Measurements from ENCODE around the gene CD1E.
"Not testable (repeated sequence)": the region's sequence is repeated elsewhere in the genome, so short reads cannot be mapped to it uniquely, and the experiment has no call there.

CD1E gene

GRCh38 chr1:158353303-158354075 lies at the start of gene CD1E:
Gene CD1E (plus strand): TSS chr1:158353894. CDS start chr1:158353989, 95 bp downstream.
- DNase-seq (ENCODE audit: low read depth in 3 of 3), result no peak

GRCh38 chr1:158310623-158311022 lies 43.1 kb upstream of the CD1E start:
- no peak for DNase-seq (ENCODE audit: low read depth in 3 of 3)

- DNase-seq (ENCODE audit: low read depth in 3 of 3), result no peak
Observed at GRCh38 chr1:158311066-158311465, 42.6 kb upstream of the CD1E start.

- DNase-seq (ENCODE audit: low read depth in 3 of 3), result no peak
Observed at GRCh38 chr1:158323866-158324265, 29.8 kb upstream of the CD1E start.

GRCh38 chr1:158324395-158324794 lies 29.3 kb upstream of the CD1E start:
- no peak for DNase-seq (ENCODE audit: low read depth in 3 of 3)

- DNase-seq (ENCODE audit: low read depth in 3 of 3), result no peak
Observed at GRCh38 chr1:158327481-158327880, 26.2 kb upstream of the CD1E start.

- DNase-seq (ENCODE audit: low read depth in 3 of 3), result no peak
Observed at GRCh38 chr1:158328426-158328825, 25.3 kb upstream of the CD1E start.

- DNase-seq (ENCODE audit: low read depth in 3 of 3), result no peak
Observed at GRCh38 chr1:158329300-158329699, 24.4 kb upstream of the CD1E start.

GRCh38 chr1:158329733-158330132 lies 24.0 kb upstream of the CD1E start:
- no peak for DNase-seq (ENCODE audit: low read depth in 3 of 3)

GRCh38 chr1:158330391-158331105 lies 23.1 kb upstream of the CD1E start:
- DNase-seq (ENCODE audit: low read depth in 3 of 3), result no peak

- no peak for DNase-seq (ENCODE audit: low read depth in 3 of 3)
Observed at GRCh38 chr1:158331106-158331425, 22.6 kb upstream of the CD1E start.

GRCh38 chr1:158331481-158332150 lies 22.1 kb upstream of the CD1E start, which contains the start of gene CD1B:
Gene CD1B (minus strand): TSS chr1:158331531. CDS start chr1:158331423, 108 bp downstream.
- no peak for DNase-seq (ENCODE audit: low read depth in 3 of 3)

- DNase-seq (ENCODE audit: low read depth in 3 of 3), result no peak
Observed at GRCh38 chr1:158333405-158334155, 20.1 kb upstream of the CD1E start.

GRCh38 chr1:158334526-158335212 lies 19.0 kb upstream of the CD1E start:
- no peak for DNase-seq (ENCODE audit: low read depth in 3 of 3)

GRCh38 chr1:158335213-158335532 lies 18.5 kb upstream of the CD1E start:
- DNase-seq (ENCODE audit: low read depth in 3 of 3), result no peak

- DNase-seq (ENCODE audit: low read depth in 3 of 3), result not testable (repeated sequence)
Observed at GRCh38 chr1:158336413-158336812, 17.3 kb upstream of the CD1E start.

- not testable (repeated sequence) for DNase-seq (ENCODE audit: low read depth in 3 of 3)
Observed at GRCh38 chr1:158348946-158349345, 4.7 kb upstream of the CD1E start.

GRCh38 chr1:158354255-158354654 lies 561 bp downstream of the CD1E start:
- DNase-seq (ENCODE audit: low read depth in 3 of 3), result no peak

GRCh38 chr1:158355773-158356285 lies 2.1 kb downstream of the CD1E start:
- DNase-seq (ENCODE audit: low read depth in 3 of 3), result no peak

GRCh38 chr1:158356616-158357015 lies 2.9 kb downstream of the CD1E start:
- DNase-seq (ENCODE audit: low read depth in 3 of 3), result no peak

- DNase-seq (ENCODE audit: low read depth in 3 of 3), result no peak
Observed at GRCh38 chr1:158357441-158357840, 3.7 kb downstream of the CD1E start.

All from stimulated activated CD4-positive, alpha-beta T cell treated with anti-CD3 and anti-CD28 coated beads, TNF-alpha, amount 100 ng/mL, for 24 hours (primary cell).